GM12878 (cell line): ENCODE measurements around the gene NKIRAS1. TPM values are rescaled to one million over a fixed set of nuclear protein-coding genes. Genes with fewer than 3 reads are reported as not detected.
A peak's percentile ranks its signal among the peaks of the same experiment; 100 is the strongest.

Experiments
- CHD1 ChIP-seq: IDR thresholded peaks from 2 replicates; pipeline ENCODE4 v1.6.1; 2012; ENCODE audit warnings: low read depth, low read length, improper control_type of control experiment
- CREB1 ChIP-seq: IDR thresholded peaks from 2 replicates; pipeline ENCODE4 v1.6.1; 2012; ENCODE audit warnings: low read depth, mild to moderate bottlenecking, inconsistent platforms
- EED ChIP-seq: sonication (generic); IDR thresholded peaks from 2 replicates; pipeline ENCODE4 v1.6.1; 2016; ENCODE audit warnings: antibody characterized with exemption, low read depth
- HDAC2 ChIP-seq: fragments of 200-600 bp; sonication (generic); IDR thresholded peaks from 2 replicates; pipeline ENCODE4 v1.6.1; 2017
- IRF4 ChIP-seq: IDR thresholded peaks from 2 replicates; pipeline ENCODE4 v1.6.1; 2011; ENCODE audit warnings: low read depth, low read length
- POU2F2 ChIP-seq: IDR thresholded peaks from 3 replicates; pipeline ENCODE4 v1.6.1; 2011; ENCODE audit warnings: low read depth, mild to moderate bottlenecking, low read length, borderline replicate concordance
- RBBP5 ChIP-seq: fragments of 200-600 bp; sonication (generic); conservative IDR thresholded peaks from 2 replicates; pipeline ENCODE4 v1.6.1; 2016
- RELA ChIP-seq: fragments of 450-650 bp; IDR thresholded peaks from 2 replicates; pipeline ENCODE4 v1.8.0; 2014; ENCODE audit warnings: borderline replicate concordance; ENCODE audit not compliant: partially characterized antibody
- STAT3 ChIP-seq: IDR thresholded peaks from 2 replicates; pipeline ENCODE4 v1.6.1; 2011; ENCODE audit warnings: low read depth, low read length, improper control_type of control experiment
- polyA plus RNA-seq, 11 experiments: library from polyadenylated mRNA; depleted of rRNA in 4 of 11; unstranded in 6 of 11; stranded (reverse) in 5 of 11; fragments of >200 nt; fragmentation: Nextera tagmentation in 4 of 11; fragmentation: Illumina TruSeq in 1 of 11; extraction: Ambion mirVana in 4 of 11; extraction: Trizol in 1 of 11; gene quantifications; 1 replicate in 1 of 11; 2 replicates in 10 of 11; pipeline versions ENCODE4 v1.2.1 to v1.2.3, GENCODE V29; 2011 to 2016; ENCODE audit warnings: inconsistent platforms in 2 of 11, missing spikeins in 2 of 11, low read depth in 1 of 11
- total RNA-seq, 4 experiments: library from RNA; depleted of rRNA in 3 of 4; stranded (reverse); fragments of >200 nt in 3 of 4; fragmentation: Illumina TruSeq in 1 of 4; extraction: Trizol in 1 of 4; gene quantifications; 2 replicates each; pipeline versions ENCODE4 v1.2.1 to v1.2.3, GENCODE V29; 2013 to 2021
- TF ChIP-seq, protein P1 (sequence below): fragments of 450-650 bp; IDR thresholded peaks from 2 replicates; pipeline ENCODE4 v1.6.1; 2017; ENCODE audit warnings: borderline replicate concordance
- TF ChIP-seq, protein P2 (sequence below): IDR thresholded peaks from 2 replicates; pipeline ENCODE4 v1.6.1; 2011; ENCODE audit warnings: borderline replicate concordance, low read depth, mild to moderate bottlenecking, moderate library complexity, low read length; ENCODE audit not compliant: insufficient read depth, poor library complexity, severe bottlenecking
- TF ChIP-seq, protein P3 (sequence below): fragments of 450-650 bp; formaldehyde crosslinking; IDR thresholded peaks from 2 replicates; pipeline ENCODE4 v1.5.0; 2022; ENCODE audit warnings: mild to moderate bottlenecking, missing genetic modification characterization
- TF ChIP-seq, protein P4 (sequence below): fragments of 450-650 bp; IDR thresholded peaks from 2 replicates; pipeline ENCODE4 v1.6.1; 2016; ENCODE audit warnings: mild to moderate bottlenecking
- TF ChIP-seq, protein P5 (sequence below): fragments of 450-650 bp; IDR thresholded peaks from 2 replicates; pipeline ENCODE4 v1.6.1; 2017; ENCODE audit warnings: low read depth, mild to moderate bottlenecking, moderate library complexity
- TF ChIP-seq, protein P6 (sequence below): IDR thresholded peaks from 2 replicates; pipeline ENCODE4 v1.6.1; 2011; ENCODE audit warnings: borderline replicate concordance, low read depth, mild to moderate bottlenecking, moderate library complexity, mixed read lengths, low read length; ENCODE audit not compliant: insufficient read depth; ENCODE audit errors: extremely low read length

The NKIRAS1 gene
- total and polyA plus RNA-seq, 10 of the 15 experiments (the other 5 are each of a cell fraction or from before 2014, with no cell fraction given) = 7.1 to 17.9 (median 10.9) TPM

DNA sequence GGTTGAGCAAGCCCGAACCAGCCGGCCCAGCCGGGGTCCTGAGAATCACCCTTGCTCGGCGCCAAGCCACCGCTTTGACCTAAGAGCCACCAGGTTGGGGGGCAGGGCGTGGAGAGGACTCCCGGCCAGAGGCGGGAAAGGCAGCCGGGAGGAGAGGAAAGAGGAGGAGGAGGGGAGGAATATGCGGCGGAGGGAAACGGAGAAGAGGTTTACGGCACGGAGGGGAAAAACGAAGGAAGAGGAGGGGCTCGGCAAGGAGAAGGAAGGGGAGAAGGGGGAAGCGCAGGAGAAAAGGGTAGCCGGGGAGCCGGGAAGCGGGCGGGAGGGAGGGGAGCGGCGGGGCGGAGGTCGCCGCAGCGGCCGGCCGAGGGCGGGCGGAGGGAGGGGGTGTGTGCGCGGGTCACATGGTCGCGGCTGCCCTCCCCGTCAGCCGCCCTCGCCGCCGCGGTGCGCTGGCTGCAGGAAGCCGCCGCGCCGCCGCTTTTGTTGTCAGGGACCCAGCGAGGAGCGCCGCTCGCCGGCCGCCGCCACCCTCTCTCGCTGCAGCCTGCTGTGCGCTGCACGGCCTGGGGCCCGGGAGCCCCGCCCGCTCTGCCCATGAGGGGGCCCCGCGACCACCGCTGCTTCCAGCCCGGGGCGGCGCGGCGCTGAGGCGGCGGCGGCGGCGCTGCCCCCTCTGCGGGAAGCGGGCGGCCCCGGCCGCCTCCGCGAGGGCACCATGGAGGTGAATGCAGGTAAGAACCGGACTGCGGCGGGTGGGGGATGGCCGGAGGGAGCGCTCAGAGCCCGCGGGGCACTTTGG lies 28.3 kb upstream of the NKIRAS1 start, which contains the start of gene NR1D2 (continued):
- TF ChIP-seq, protein P1, sequence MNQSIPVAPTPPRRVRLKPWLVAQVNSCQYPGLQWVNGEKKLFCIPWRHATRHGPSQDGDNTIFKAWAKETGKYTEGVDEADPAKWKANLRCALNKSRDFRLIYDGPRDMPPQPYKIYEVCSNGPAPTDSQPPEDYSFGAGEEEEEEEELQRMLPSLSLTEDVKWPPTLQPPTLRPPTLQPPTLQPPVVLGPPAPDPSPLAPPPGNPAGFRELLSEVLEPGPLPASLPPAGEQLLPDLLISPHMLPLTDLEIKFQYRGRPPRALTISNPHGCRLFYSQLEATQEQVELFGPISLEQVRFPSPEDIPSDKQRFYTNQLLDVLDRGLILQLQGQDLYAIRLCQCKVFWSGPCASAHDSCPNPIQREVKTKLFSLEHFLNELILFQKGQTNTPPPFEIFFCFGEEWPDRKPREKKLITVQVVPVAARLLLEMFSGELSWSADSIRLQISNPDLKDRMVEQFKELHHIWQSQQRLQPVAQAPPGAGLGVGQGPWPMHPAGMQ = no peak
- TF ChIP-seq, protein P2, sequence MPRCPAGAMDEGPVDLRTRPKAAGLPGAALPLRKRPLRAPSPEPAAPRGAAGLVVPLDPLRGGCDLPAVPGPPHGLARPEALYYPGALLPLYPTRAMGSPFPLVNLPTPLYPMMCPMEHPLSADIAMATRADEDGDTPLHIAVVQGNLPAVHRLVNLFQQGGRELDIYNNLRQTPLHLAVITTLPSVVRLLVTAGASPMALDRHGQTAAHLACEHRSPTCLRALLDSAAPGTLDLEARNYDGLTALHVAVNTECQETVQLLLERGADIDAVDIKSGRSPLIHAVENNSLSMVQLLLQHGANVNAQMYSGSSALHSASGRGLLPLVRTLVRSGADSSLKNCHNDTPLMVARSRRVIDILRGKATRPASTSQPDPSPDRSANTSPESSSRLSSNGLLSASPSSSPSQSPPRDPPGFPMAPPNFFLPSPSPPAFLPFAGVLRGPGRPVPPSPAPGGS = no peak
- TF ChIP-seq POU2F2 = no peak
- TF ChIP-seq, protein P3, sequence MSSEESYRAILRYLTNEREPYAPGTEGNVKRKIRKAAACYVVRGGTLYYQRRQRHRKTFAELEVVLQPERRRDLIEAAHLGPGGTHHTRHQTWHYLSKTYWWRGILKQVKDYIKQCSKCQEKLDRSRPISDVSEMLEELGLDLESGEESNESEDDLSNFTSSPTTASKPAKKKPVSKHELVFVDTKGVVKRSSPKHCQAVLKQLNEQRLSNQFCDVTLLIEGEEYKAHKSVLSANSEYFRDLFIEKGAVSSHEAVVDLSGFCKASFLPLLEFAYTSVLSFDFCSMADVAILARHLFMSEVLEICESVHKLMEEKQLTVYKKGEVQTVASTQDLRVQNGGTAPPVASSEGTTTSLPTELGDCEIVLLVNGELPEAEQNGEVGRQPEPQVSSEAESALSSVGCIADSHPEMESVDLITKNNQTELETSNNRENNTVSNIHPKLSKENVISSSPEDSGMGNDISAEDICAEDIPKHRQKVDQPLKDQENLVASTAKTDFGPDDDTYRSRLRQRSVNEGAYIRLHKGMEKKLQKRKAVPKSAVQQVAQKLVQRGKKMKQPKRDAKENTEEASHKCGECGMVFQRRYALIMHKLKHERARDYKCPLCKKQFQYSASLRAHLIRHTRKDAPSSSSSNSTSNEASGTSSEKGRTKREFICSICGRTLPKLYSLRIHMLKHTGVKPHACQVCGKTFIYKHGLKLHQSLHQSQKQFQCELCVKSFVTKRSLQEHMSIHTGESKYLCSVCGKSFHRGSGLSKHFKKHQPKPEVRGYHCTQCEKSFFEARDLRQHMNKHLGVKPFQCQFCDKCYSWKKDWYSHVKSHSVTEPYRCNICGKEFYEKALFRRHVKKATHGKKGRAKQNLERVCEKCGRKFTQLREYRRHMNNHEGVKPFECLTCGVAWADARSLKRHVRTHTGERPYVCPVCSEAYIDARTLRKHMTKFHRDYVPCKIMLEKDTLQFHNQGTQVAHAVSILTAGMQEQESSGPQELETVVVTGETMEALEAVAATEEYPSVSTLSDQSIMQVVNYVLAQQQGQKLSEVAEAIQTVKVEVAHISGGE = no peak
- TF ChIP-seq, protein P4, sequence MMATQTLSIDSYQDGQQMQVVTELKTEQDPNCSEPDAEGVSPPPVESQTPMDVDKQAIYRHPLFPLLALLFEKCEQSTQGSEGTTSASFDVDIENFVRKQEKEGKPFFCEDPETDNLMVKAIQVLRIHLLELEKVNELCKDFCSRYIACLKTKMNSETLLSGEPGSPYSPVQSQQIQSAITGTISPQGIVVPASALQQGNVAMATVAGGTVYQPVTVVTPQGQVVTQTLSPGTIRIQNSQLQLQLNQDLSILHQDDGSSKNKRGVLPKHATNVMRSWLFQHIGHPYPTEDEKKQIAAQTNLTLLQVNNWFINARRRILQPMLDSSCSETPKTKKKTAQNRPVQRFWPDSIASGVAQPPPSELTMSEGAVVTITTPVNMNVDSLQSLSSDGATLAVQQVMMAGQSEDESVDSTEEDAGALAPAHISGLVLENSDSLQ = no peak
- TF ChIP-seq EED = peak; percentile 44; the same call in 1 of the 2 replicates
- TF ChIP-seq, protein P5, sequence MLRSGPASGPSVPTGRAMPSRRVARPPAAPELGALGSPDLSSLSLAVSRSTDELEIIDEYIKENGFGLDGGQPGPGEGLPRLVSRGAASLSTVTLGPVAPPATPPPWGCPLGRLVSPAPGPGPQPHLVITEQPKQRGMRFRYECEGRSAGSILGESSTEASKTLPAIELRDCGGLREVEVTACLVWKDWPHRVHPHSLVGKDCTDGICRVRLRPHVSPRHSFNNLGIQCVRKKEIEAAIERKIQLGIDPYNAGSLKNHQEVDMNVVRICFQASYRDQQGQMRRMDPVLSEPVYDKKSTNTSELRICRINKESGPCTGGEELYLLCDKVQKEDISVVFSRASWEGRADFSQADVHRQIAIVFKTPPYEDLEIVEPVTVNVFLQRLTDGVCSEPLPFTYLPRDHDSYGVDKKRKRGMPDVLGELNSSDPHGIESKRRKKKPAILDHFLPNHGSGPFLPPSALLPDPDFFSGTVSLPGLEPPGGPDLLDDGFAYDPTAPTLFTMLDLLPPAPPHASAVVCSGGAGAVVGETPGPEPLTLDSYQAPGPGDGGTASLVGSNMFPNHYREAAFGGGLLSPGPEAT = no peak
- no peak for TF ChIP-seq STAT3
- TF ChIP-seq, protein P6, sequence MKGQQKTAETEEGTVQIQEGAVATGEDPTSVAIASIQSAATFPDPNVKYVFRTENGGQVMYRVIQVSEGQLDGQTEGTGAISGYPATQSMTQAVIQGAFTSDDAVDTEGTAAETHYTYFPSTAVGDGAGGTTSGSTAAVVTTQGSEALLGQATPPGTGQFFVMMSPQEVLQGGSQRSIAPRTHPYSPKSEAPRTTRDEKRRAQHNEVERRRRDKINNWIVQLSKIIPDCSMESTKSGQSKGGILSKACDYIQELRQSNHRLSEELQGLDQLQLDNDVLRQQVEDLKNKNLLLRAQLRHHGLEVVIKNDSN = peak; percentile 74
- TF ChIP-seq HDAC2 = no peak
- no peak for TF ChIP-seq IRF4
- TF ChIP-seq RBBP5 = no peak
- TF ChIP-seq CREB1 = peak; percentile 12; the same call in 1 of the 2 replicates
- no peak for TF ChIP-seq RELA
- no peak for TF ChIP-seq CHD1
